PC-9 (cell line): ENCODE data around the gene ADAMTSL5. TPM values are rescaled to one million over a fixed set of nuclear protein-coding genes. Genes with fewer than 3 reads are reported as not detected.

Experiments
- BruUV-seq: library from RNA; stranded (reverse); fragments of 400-500 nt; replicated peaks from 2 replicates; lab custom pipeline; 2021; lab: Mats Ljungman, UMichigan
- CTCF ChIA-PET: fragments of 300-600 bp; sonication (Branson Sonifier 250); formaldehyde crosslinking; loops from one replicate; lab custom pipeline; 2022; ENCODE audit warnings: antibody characterized with exemption; lab: Charles Lee
- POLR2A ChIA-PET: fragments of 300-600 bp; sonication (Branson Sonifier 250); formaldehyde crosslinking; loops from one replicate; lab custom pipeline; 2022; ENCODE audit warnings: antibody characterized with exemption; ENCODE audit not compliant: unreplicated experiment; lab: Charles Lee
- DNase-seq, 2 experiments: peaks; one replicate each; pipeline versions ENCODE4 v3.0.0 to v3.0.0-alpha.2; 2015 to 2022; ENCODE audit warnings: mixed read lengths in 1 of 2
- H2AFZ ChIP-seq: fragments of 200-600 bp; sonication (generic); 2 replicates; pipeline ENCODE4 v1.8.1; 2017; ENCODE audit warnings: antibody characterized with exemption
- H3F3A ChIP-seq: fragments of 200-600 bp; sonication (generic); 2 replicates; pipeline ENCODE4 v1.8.1; 2017; ENCODE audit warnings: antibody characterized with exemption, mild to moderate bottlenecking, low read depth; ENCODE audit not compliant: insufficient read depth
- H3K27ac ChIP-seq: fragments of 200-600 bp; sonication (generic); 2 replicates; pipeline ENCODE4 v1.6.1; 2016; ENCODE audit warnings: mixed run types
- H3K27me3 ChIP-seq: fragments of 200-600 bp; sonication (generic); 2 replicates; pipeline ENCODE4 v1.6.1; 2016; ENCODE audit warnings: low read depth, mixed run types; ENCODE audit not compliant: insufficient read depth
- H3K36me3 ChIP-seq: fragments of 200-600 bp; sonication (generic); 2 replicates; pipeline ENCODE4 v1.6.1; 2016; ENCODE audit warnings: low read depth, mixed run types
- H3K4me1 ChIP-seq: fragments of 200-600 bp; sonication (generic); replicated peaks from 2 replicates; pipeline ENCODE4 v1.6.1; 2016; ENCODE audit warnings: mixed run types; ENCODE audit not compliant: insufficient read depth
- H3K4me2 ChIP-seq: fragments of 200-600 bp; sonication (generic); 2 replicates; pipeline ENCODE4 v1.6.1; 2017; ENCODE audit warnings: mixed run types
- H3K4me3 ChIP-seq: fragments of 200-600 bp; sonication (generic); 2 replicates; pipeline ENCODE4 v1.6.1; 2016; ENCODE audit warnings: mixed run types
- H3K79me2 ChIP-seq: fragments of 200-600 bp; sonication (generic); 2 replicates; pipeline ENCODE4 v1.6.1; 2017; ENCODE audit warnings: low read depth, mixed run types
- H3K9me2 ChIP-seq: fragments of 200-600 bp; sonication (generic); 2 replicates; pipeline ENCODE4 v1.8.1; 2017; ENCODE audit warnings: mild to moderate bottlenecking; ENCODE audit not compliant: insufficient read depth
- H3K9me3 ChIP-seq: fragments of 200-600 bp; sonication (generic); 2 replicates; pipeline ENCODE4 v1.8.1; 2016; ENCODE audit warnings: low read depth; ENCODE audit not compliant: insufficient read depth
- H4K20me1 ChIP-seq: fragments of 200-600 bp; sonication (generic); 2 replicates; pipeline ENCODE4 v1.8.1; 2017; ENCODE audit not compliant: insufficient read depth
- CTCF ChIP-seq: fragments of 200-600 bp; sonication (generic); conservative IDR thresholded peaks from 2 replicates; pipeline ENCODE4 v1.6.1; 2017; ENCODE audit warnings: mixed run types, antibody characterized with exemption, mild to moderate bottlenecking, moderate library complexity
- EZH2 ChIP-seq: fragments of 200-600 bp; sonication (generic); IDR thresholded peaks from 2 replicates; pipeline ENCODE4 v1.8.0; 2017; ENCODE audit warnings: antibody characterized with exemption, low read depth
- intact Hi-C: fragments of 100-400 bp; cut with micrococcal nuclease; formaldehyde crosslinking; loops from one replicate; pipeline ENCODE4 v1.10.0; 2022; ENCODE audit not compliant: unreplicated experiment
- total RNA-seq: library from RNA; stranded (reverse); gene quantifications from 2 replicates; pipeline ENCODE4 v1.2.3, GENCODE V29; 2021

ADAMTSL5 gene
- total RNA-seq, 1 experiment from 2014 or later, result 13.6 TPM

DNA sequence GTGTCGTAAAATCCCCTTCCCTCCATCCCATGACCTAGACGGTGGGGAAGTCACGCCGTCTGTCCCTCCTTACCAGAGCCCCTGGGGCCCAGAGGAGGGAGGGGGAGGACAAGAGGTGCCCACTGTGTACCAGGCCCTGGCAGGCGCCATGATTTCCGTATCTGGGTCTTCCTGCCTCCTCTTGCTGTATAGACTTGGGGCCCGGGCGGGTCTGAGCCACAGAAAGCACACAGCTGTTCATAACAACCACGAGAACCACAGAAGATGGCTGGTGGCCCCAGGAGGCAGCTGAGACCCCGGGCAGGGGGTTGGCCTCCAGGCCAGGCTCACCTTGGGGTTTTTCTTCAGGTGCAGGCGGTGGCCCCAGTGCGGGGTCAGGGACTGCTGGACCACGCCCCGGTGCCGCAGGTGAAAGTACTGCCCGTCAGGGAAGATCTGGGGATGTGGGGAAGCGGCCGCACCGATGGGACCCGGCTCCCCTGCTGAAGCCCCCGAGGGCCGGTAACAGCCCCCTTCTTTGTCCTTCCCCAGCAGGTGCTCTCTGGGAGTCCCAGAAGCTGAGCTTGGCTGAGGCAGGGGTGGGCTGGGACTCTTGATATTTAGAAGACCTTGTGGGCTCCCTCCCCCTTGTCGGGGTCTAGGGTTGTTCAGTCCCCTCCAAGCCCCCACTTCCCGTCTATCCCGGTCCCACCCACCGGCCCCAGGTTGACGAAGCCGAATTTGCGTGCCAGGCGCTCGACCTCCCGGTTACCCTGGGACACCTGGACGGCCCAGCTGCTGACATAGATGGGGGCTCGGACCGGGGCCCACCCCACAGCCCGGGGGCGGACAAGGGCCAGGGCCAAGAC lies 23.1 kb downstream of the ADAMTSL5 start:
- peaks cover 11% of the 10 kb centered on the region for H3K79me2 ChIP-seq
- TF ChIP-seq CTCF (no peak), EZH2 (no peak)
- H3F3A ChIP-seq, result peaks cover 7% of the 10 kb centered on the region; the same call in 1 of the 2 replicates
- ChIA-PET CTCF (no interaction called here), POLR2A (no interaction called here)
- intact Hi-C loops, result loop anchor here (2.0 kb wide), 1 partner anchor 45 kb away; no protein-coding TSS in a partner anchor
- DNase-seq, result no peak
- peak overlapping the region; percentile 78 for H2AFZ ChIP-seq
- no peaks in the 10 kb centered on the region for H3K27me3 ChIP-seq
- no peaks in the 10 kb centered on the region for H3K9me2 ChIP-seq
- no peaks in the 10 kb centered on the region for H4K20me1 ChIP-seq
- no peaks in the 10 kb centered on the region for H3K9me3 ChIP-seq
- peaks cover 13% of the 10 kb centered on the region for H3K4me1 ChIP-seq
- peak overlapping the region; percentile 78 for H3K4me2 ChIP-seq
- TSS peak; percentile 56 for BruUV-seq
- H3K36me3 ChIP-seq, result no peaks in the 10 kb centered on the region
- H3K4me3 ChIP-seq, result peak overlapping the region; percentile 66
- no peak overlapping the region for H3K27ac ChIP-seq

- no peak overlapping the region for H3K4me2 ChIP-seq
These were observed 24.6 kb downstream of the ADAMTSL5 start for GRCh38 chr19:1488282-1488601.

More at GRCh38 chr19:1488282-1488601, 24.6 kb downstream of the ADAMTSL5 start:
- no peak overlapping the region for H3K27ac ChIP-seq
- H3K9me3 ChIP-seq, result no peaks in the 10 kb centered on the region
- H3F3A ChIP-seq, result peaks cover 7% of the 10 kb centered on the region; the same call in 1 of the 2 replicates
- BruUV-seq, result no TSS peak
- no peak overlapping the region for H2AFZ ChIP-seq
- no peaks in the 10 kb centered on the region for H4K20me1 ChIP-seq
- peaks cover 12% of the 10 kb centered on the region for H3K4me1 ChIP-seq
- ChIA-PET POLR2A (no interaction called here), CTCF (interaction anchor here (0.7 kb wide), 1 partner anchor 244 kb away, joined by 5 read pairs; no protein-coding TSS in a partner anchor)
- no peaks in the 10 kb centered on the region for H3K27me3 ChIP-seq
- H3K79me2 ChIP-seq, result peaks cover 11% of the 10 kb centered on the region
- intact Hi-C loops, result no loop called here
- DNase-seq, result no peak
- TF ChIP-seq CTCF (no peak), EZH2 (no peak)
- H3K9me2 ChIP-seq, result no peaks in the 10 kb centered on the region
- H3K36me3 ChIP-seq, result no peaks in the 10 kb centered on the region
- H3K4me3 ChIP-seq, result no peak overlapping the region
